ENCODE measurements around the gene XPO5. TPM values are rescaled to one million over a fixed set of nuclear protein-coding genes. Genes with fewer than 3 reads are reported as not detected.

XPO5 gene
- total RNA-seq, 1 experiment from 2014 or later: 77.4 TPM

DNA sequence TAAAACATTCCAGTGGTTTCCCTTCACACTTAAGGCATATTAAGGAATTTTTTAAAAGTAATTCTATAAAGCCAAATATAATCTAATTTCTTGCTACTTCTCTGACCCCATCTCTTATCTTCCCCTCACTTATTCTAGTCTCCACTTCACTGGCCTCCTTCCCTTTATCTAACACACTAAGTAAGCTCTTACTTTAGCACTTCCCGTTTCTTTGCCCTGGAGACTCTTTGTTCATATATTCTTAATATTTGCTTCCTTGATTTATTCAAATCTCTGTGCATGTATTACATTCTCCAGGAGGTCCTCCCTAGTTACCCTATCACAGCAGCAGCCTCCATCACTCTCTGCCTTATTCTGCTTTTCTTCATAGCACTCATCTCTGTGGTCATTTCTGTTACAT is 33.0 kb upstream of the XPO5 start:
- intact Hi-C loops (cut with micrococcal nuclease): loop anchor here (1.0 kb wide), 1 partner anchor 470 kb away; no protein-coding TSS in a partner anchor
- TF ChIP-seq TCF7L2 (IDR thresholded peaks at IDR 0.05; ENCODE audit: borderline replicate concordance, extremely low read depth, insufficient read depth, insufficient read length) (no peak), SP1 (IDR thresholded peaks at IDR 0.05; ENCODE audit: low read depth) (no peak), ELF1 (IDR thresholded peaks at IDR 0.05; ENCODE audit: borderline replicate concordance, low read depth) (no peak), SRF (IDR thresholded peaks at IDR 0.05; ENCODE audit: low read depth) (no peak), FOSL1 (IDR thresholded peaks at IDR 0.05; ENCODE audit: low read depth) (no peak), JUND (IDR thresholded peaks at IDR 0.05) (no peak), POLR2AphosphoS5 (IDR thresholded peaks at IDR 0.05; ENCODE audit: low read depth, low read length) (no peak), CEBPB (IDR thresholded peaks at IDR 0.05; ENCODE audit: low read depth) (no peak), CBX3 (IDR thresholded peaks at IDR 0.05; ENCODE audit: low read depth) (no peak), EZH2 (IDR thresholded peaks at IDR 0.05) (no peak), SIN3A (IDR thresholded peaks at IDR 0.05; ENCODE audit: low read depth) (no peak), EZH2phosphoT487 (IDR thresholded peaks at IDR 0.05; ENCODE audit: borderline replicate concordance) (no peak), ZNF274 (IDR thresholded peaks at IDR 0.05; ENCODE audit: low read depth, low read length) (no peak)
- TF ChIP-seq, protein P1, sequence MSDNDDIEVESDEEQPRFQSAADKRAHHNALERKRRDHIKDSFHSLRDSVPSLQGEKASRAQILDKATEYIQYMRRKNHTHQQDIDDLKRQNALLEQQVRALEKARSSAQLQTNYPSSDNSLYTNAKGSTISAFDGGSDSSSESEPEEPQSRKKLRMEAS (IDR thresholded peaks at IDR 0.05): no peak
- TF ChIP-seq, protein P2, sequence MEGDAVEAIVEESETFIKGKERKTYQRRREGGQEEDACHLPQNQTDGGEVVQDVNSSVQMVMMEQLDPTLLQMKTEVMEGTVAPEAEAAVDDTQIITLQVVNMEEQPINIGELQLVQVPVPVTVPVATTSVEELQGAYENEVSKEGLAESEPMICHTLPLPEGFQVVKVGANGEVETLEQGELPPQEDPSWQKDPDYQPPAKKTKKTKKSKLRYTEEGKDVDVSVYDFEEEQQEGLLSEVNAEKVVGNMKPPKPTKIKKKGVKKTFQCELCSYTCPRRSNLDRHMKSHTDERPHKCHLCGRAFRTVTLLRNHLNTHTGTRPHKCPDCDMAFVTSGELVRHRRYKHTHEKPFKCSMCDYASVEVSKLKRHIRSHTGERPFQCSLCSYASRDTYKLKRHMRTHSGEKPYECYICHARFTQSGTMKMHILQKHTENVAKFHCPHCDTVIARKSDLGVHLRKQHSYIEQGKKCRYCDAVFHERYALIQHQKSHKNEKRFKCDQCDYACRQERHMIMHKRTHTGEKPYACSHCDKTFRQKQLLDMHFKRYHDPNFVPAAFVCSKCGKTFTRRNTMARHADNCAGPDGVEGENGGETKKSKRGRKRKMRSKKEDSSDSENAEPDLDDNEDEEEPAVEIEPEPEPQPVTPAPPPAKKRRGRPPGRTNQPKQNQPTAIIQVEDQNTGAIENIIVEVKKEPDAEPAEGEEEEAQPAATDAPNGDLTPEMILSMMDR (IDR thresholded peaks at IDR 0.05 in 2 of 3, conservative IDR thresholded peaks at IDR 0.05 in 1 of 3; ENCODE audit: borderline replicate concordance in 1 of 3, insufficient read depth in 1 of 3, low read depth in 2 of 3, low read length in 2 of 3): no peak
- Histone ChIP-seq H2AFZ (ENCODE audit: low read depth, low read length, poor library complexity, severe bottlenecking) (no peak overlapping the region), H4K20me1 (ENCODE audit: insufficient read depth) (no peaks in the 10 kb centered on the region), H3K36me3 (ENCODE audit: control insufficient read depth in 1 of 2, insufficient read depth in 2 of 2, low read length in 2 of 2) (peaks cover 22% of the 10 kb centered on the region in 2 experiments; a peak in 3 of 4 replicates), H3K27me3 (ENCODE audit: insufficient read depth, low read length) (no peaks in the 10 kb centered on the region), H3K27ac (ENCODE audit: low read depth, low read length) (no peak overlapping the region), H3K79me2 (ENCODE audit: insufficient read depth, low read length) (no peaks in the 10 kb centered on the region), H3K4me3 (replicated peaks in 1 of 2; ENCODE audit: low read depth in 1 of 2, low read length in 2 of 2) (no peak overlapping the region), H3K9me3 (ENCODE audit: control insufficient read depth in 1 of 2, insufficient read depth in 1 of 2, low read depth in 1 of 2, low read length in 2 of 2) (no peaks in the 10 kb centered on the region), H3K4me1 (ENCODE audit: control insufficient read depth in 1 of 2, insufficient read depth in 2 of 2, low read length in 2 of 2) (peaks cover 0 to 5% of the 10 kb centered on the region in 2 experiments; a peak in 1 of 4 replicates), H3K9me2 (ENCODE audit: insufficient read depth) (no peaks in the 10 kb centered on the region), H3K4me2 (ENCODE audit: low read length) (no peak overlapping the region), H3K9ac (ENCODE audit: low read length) (no peak overlapping the region)
- POLR2A ChIA-PET: no interaction called here
- CTCF ChIA-PET: interaction anchor here (1.3 to 1.7 kb wide), 2 partner anchors 11 to 21 kb away, joined by 3 to 4 read pairs; partner anchors contain the start of gene GTPBP2
- ATAC-seq (no peak), DNase-seq (ENCODE audit: low read depth, low spot score) (no peak)
- no TSS peak for BruUV-seq (replicated peaks)
- RAD21 ChIA-PET (ENCODE audit: low non-redundant PET in 1 of 2, low total read pairs in 2 of 2, uncharacterized antibody in 2 of 2, unreplicated experiment in 2 of 2): no interaction called here

All from HCT116 (cell line).